Keratinocyte (primary cell): ENCODE data around the gene ZNF723.

Experiments
- CTCF ChIP-seq, 3 experiments: IDR thresholded peaks in 1 of 3; conservative IDR thresholded peaks in 1 of 3; optimal IDR thresholded peaks in 1 of 3; 2 replicates in 2 of 3; 3 replicates in 1 of 3; pipeline versions ENCODE3 to v1.5.1; 2011; ENCODE audit warnings: low read length in 3 of 3, mild to moderate bottlenecking in 3 of 3, moderate library complexity in 2 of 3, control low read depth in 1 of 3, inconsistent platforms in 1 of 3; ENCODE audit not compliant: insufficient read depth in 2 of 3; ENCODE audit errors: extremely low read depth in 1 of 3
- EZH2 ChIP-seq: IDR thresholded peaks from one replicate; pipeline ENCODE4 v1.6.1; 2012; ENCODE audit warnings: inconsistent platforms, mild to moderate bottlenecking, low read length, moderate library complexity

GRCh38 chr19:22814124-22814523 is 18.0 kb upstream of the ZNF723 start:
- TF ChIP-seq CTCF (optimal IDR thresholded peaks at IDR 0.05 in 1 of 3, IDR thresholded peaks at IDR 0.05 in 1 of 3, conservative IDR thresholded peaks at IDR 0.05 in 1 of 3; ENCODE audit: extremely low read depth in 1 of 3, insufficient read depth in 2 of 3, low read length in 3 of 3), result no peak
- TF ChIP-seq EZH2, result no peak
